Right lung (tissue), 10 donors: ENCODE results near the gene TSNAX. TPM values are rescaled to one million over a fixed set of nuclear protein-coding genes. Genes with fewer than 3 reads are reported as not detected.
A peak's percentile ranks its signal among the peaks of the same experiment; 100 is the strongest.
"Not testable (repeated sequence)": the region's sequence is repeated elsewhere in the genome, so short reads cannot be mapped to it uniquely, and the experiment has no call there.

ENCODE experiments used
- DNase-seq, 2 donors: peaks; one replicate each; pipeline ENCODE4 v3.0.0-alpha.2; 2013
- long read RNA-seq, 8 donors: transcript quantifications; one replicate each; lab custom pipeline, GENCODE V29; 2026
- polyA plus RNA-seq, 5 donors: library from polyadenylated mRNA; unstranded; fragments of 120-200 nt; gene quantifications; one replicate each; pipeline versions ENCODE4 v1.2.1 to v1.2.3, GENCODE V29; 2013; ENCODE audit warnings: inconsistent platforms in 1 of 5, low replicate concordance in 1 of 5; ENCODE audit not compliant: insufficient read length in 5 of 5, insufficient read depth in 1 of 5

Gene TSNAX
- 10 to 100 TPM; 37.6 to 59.2 (median 57.5) TPM for polyA plus RNA-seq
- long read RNA-seq, donor 1, transcript TSNAX-201 (6 exons, 2,650 nt), result major isoform, 9 of 9 reads
- long read RNA-seq, donor 1, partial matches to known transcripts, result 0 of 9 reads
- long read RNA-seq, donor 1, other reads (novel, unspliced or antisense), result 0 of 9 reads
- long read RNA-seq, donor 2, transcript TSNAX-201 (6 exons, 2,650 nt), result major isoform, 11 of 11 reads
- long read RNA-seq, donor 2, partial matches to known transcripts, result 0 of 11 reads
- long read RNA-seq, donor 2, other reads (novel, unspliced or antisense), result 0 of 11 reads
- long read RNA-seq, donor 3, partial matches to known transcripts, result 0 of 3 reads
- long read RNA-seq, donor 3, other reads (novel, unspliced or antisense), result 0 of 3 reads
- long read RNA-seq, donor 4, transcript TSNAX-201 (6 exons, 2,650 nt), result major isoform, 7 of 9 reads
- long read RNA-seq, donor 4, partial matches to known transcripts, result 0 of 9 reads
- long read RNA-seq, donor 4, other reads (novel, unspliced or antisense), result 0 of 9 reads
- long read RNA-seq, donor 5, transcript TSNAX-201 (6 exons, 2,650 nt), result major isoform, 16 of 16 reads
- long read RNA-seq, donor 5, partial matches to known transcripts, result 0 of 16 reads
- long read RNA-seq, donor 5, other reads (novel, unspliced or antisense), result 0 of 16 reads
- long read RNA-seq, donor 6, transcript TSNAX-201 (6 exons, 2,650 nt), result major isoform, 18 of 36 reads
- long read RNA-seq, donor 6, partial matches to known transcripts, result 18 of 36 reads
- long read RNA-seq, donor 6, other reads (novel, unspliced or antisense), result 0 of 36 reads
- long read RNA-seq, donor 7, transcript TSNAX-201 (6 exons, 2,650 nt), result major isoform, 13 of 13 reads
- long read RNA-seq, donor 7, partial matches to known transcripts, result 0 of 13 reads
- long read RNA-seq, donor 7, other reads (novel, unspliced or antisense), result 0 of 13 reads
- long read RNA-seq, donor 8, transcript TSNAX-201 (6 exons, 2,650 nt), result major isoform, 6 of 6 reads
- long read RNA-seq, donor 8, partial matches to known transcripts, result 0 of 6 reads
- long read RNA-seq, donor 8, other reads (novel, unspliced or antisense), result 0 of 6 reads

- DNase-seq, result peak; percentile 97
Observed at GRCh38 chr1:231528172-231529029, at the start of gene TSNAX. TSNAX (plus strand) TSS chr1:231528669; CDS start chr1:231528811, 142 bp downstream.

DNA sequence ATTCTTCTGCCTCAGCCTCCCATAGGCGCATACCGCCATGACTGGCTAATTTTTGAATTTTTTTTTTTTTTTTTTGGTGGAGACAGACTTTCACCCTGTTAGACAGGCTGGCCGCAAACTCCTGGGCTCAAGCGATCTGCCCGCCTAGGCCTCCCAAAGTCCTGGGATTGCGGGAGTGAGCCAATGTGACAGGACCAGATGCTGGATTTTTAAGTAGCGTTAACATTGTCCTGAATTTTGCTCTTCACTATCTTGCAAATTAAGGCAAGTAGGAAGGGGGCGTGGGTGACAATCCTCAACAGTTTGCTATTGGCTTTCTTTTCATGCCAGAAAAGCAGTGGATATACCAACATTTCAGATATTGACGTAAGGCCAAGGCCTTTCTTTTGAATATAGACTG is 49.7 kb upstream of the TSNAX start:
- no peak for DNase-seq

DNA sequence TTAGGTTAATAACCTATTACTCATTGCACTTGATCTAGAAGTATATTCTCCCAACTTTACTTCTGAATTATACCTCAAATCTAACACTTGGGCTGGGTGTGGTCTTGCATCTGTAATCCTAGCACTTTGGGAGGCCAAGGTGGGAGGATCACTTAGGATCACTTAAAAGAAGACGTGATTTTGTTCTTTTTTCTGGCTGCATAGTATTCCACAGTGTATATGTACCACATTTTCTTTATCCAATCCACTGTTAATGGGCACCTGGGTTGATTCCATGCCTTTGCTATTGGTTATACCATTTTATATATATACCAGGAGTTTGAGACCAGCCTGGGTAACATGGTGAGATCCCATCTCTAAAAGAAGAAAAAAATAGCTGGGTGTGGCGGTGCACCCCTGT is 48.5 kb upstream of the TSNAX start:
- DNase-seq, result no peak

- no peak for DNase-seq
Observed at GRCh38 chr1:231481289-231481688, 47.2 kb upstream of the TSNAX start.

GRCh38 chr1:231485029-231485784 is 43.3 kb upstream of the TSNAX start:
- no peak for DNase-seq

- no peak for DNase-seq
Observed at GRCh38 chr1:231487019-231487418, 41.5 kb upstream of the TSNAX start.

DNA sequence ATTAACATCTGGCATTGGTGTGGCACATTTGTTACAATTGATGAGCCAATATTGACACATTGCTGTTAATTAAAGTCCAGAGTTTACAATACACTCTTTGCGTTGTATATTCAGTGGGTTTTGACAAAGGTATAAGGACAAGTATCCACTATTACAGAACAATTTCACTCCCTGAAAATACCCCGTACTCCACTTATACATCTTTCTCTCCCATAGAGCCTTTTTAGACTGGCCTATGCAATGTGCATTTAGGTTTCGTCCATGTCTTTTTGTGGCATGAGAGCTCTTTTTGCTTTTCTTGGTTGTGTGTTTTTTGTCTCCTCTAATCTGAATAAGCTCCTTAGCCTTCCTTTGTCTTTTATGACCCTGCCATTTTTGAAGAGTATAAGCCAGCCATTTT is 40.6 kb upstream of the TSNAX start:
- no peak for DNase-seq

GRCh38 chr1:231493421-231494185 is 34.9 kb upstream of the TSNAX start:
- no peak for DNase-seq

GRCh38 chr1:231494439-231495110 is 33.9 kb upstream of the TSNAX start:
- no peak for DNase-seq

GRCh38 chr1:231497629-231498152 is 30.8 kb upstream of the TSNAX start:
- no peak for DNase-seq

GRCh38 chr1:231499148-231499763 is 29.2 kb upstream of the TSNAX start:
- no peak for DNase-seq

DNA sequence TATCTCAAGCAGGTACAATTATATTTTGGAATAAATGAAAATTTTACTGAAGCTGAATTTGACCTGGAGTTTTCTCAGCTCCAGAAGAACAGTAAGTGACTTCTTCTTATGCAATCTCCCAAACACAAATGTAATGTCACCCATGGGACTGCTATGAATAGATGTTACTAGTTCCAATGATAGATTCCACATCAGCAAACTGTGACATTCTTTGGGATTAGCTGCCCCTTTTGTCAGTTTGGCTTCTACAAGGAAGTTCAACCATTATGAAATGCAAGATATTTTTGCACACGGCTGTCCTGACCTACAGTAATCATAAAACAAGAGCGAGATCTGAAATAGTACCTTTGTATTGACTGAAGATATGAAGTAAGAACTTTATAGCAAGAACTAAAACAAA is 27.8 kb upstream of the TSNAX start:
- DNase-seq, result no peak

GRCh38 chr1:231503168-231503567 is 25.3 kb upstream of the TSNAX start:
- DNase-seq, result not testable (repeated sequence)

DNA sequence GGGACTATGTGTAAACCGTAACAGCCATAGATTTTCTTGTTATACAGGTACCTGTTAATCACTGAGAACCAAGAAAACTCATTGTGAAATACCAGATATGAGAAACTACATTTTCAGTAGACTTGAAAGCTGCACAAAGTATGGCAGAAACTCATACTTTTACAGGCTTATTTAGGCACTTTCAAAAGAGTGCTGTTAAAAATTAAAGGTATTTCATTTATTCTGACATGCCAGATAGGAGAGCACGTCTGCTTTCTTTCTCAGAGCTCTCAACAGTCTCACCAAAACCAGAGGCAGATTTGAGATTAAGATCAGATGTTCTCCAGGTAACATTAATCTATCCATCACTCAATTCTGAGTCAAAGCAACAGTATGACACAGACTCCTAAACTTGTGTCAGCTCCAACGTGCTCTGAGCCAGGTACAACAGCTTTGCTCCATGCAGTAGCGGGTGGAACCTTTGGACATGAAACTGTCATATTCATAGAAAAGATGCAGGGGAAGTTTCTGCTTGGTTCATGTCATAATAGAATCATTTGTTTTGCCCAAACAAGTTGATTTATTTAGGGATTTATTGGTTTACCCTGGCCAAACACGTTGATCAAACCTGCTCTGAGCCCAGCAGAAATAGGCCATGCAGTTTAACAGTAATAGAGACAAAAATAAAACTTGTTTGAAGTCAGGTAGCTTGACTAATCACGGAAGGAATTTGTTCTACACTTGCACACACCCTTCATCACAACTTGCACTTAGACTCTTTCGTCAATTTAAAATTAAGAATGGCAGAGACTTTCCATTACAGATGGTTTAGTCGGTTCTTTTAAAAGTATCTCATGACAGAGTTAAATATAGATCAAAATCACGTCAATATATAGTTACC is 20.8 kb upstream of the TSNAX start:
- no peak for DNase-seq

- DNase-seq, result no peak
Observed at GRCh38 chr1:231508497-231508896, 20.0 kb upstream of the TSNAX start.

GRCh38 chr1:231508941-231509340 is 19.5 kb upstream of the TSNAX start:
- no peak for DNase-seq

DNA sequence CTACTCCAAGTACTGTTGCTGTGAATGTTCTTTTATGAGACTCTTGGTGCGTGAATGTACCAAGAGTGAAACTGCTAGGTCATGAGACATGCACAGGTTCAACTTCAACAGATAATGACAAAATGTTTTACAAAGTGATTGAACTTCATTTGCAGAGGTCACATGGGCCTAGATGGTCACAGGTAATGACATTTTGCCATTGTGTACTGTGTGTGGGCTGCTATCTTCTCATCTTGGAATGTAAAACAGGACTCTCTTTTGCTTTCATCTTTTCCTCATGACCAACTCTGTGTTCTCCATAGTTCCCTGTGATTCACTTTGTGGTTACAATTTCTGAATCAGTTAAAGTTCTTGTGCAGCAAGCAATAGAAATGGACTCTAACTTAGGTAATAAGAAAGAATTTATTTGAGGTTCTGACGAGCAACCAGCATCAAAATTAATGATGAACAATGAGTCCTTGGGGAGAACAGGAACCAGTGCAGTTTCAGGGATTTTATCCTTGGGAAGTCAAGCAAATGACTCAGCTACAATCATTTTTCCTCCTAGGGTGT is 16.2 kb upstream of the TSNAX start:
- DNase-seq, result no peak
